HG03103 (cell line): ENCODE measurements around the gene TMEM107.
A peak's percentile ranks its signal among the peaks of the same experiment; 100 is the strongest.

Source experiments
- ATAC-seq: cut with Tn5 transposase; IDR thresholded peaks from one replicate; pipeline ENCODE4 v1.9.1; 2021; ENCODE audit warnings: low read depth; ENCODE audit not compliant: unreplicated experiment

TMEM107 gene

DNA sequence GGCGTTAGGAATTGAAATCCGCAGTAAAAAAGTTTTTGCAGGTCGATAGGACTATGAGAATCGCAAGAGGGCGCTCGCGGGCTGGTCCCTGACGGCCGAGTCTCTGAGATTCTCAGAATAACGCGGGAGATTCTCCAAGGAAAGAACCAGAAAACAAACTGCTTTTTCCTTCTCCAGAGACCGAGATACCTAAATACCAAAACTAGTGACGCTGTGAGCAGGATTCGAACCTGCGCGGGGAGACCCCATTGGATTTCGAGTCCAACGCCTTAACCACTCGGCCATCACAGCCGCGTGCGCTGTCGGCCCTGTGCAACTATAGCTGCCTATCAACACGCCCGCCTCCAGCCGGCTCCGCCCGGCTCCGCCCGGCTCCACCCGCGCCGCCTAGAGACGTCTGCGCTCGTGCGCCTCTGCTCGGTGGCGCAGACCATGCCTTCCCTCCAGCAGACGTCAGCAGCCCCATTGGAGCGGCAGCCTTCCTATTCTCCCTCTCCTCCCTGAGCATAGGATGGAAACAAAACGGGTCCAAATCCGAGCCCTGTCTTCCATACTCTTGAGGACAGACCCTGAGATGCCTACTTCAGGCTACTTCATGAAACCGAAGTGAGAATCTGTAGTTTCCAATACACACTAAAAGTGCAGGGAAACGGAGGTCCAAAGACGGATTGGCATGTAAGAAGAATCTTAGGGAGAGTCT lies 37.4 kb downstream of the TMEM107 start:
- ATAC-seq: peak; percentile 88

DNA sequence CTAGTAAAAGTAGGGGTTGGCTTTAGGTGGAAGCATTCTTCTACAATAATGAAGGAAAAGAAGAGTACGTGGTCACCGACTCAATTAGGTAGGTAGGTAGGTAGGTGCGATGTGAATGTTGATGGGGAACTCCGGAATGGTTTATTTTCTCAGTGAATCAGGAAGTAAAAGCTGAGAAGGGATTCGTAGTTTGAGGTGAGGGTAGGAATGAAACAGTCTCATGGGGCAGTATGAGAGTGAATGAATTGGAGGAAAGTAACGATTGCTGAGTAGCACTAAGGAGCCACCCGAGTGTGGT lies 37.9 kb downstream of the TMEM107 start:
- no peak for ATAC-seq

- no peak for ATAC-seq
Observed at GRCh38 chr17:8137645-8138373, 38.4 kb downstream of the TMEM107 start.

- ATAC-seq: no peak
Observed at GRCh38 chr17:8133941-8134340, 42.2 kb downstream of the TMEM107 start.

DNA sequence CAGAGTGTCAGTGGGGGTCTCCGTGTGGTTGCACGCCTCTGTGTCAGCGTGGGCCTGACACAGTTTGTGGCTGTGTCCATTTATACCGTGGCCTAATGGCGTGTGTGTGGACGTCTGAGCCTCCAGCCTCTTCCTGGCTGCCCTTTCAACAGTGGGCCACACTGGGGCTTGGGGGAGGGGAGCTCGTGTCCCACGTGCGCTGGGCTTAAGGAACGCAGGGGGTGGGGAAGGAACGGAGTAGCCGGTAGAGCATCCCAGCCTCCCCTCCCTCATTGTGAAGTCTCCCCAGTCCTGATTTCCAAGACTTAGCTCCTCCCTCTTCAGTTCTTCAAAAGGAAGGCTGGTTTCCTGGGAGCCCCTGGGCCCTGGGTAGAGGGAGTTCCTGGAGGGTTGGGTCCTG lies 42.8 kb downstream of the TMEM107 start:
- no peak for ATAC-seq

GRCh38 chr17:8131844-8132441 lies 44.2 kb downstream of the TMEM107 start:
- no peak for ATAC-seq

DNA sequence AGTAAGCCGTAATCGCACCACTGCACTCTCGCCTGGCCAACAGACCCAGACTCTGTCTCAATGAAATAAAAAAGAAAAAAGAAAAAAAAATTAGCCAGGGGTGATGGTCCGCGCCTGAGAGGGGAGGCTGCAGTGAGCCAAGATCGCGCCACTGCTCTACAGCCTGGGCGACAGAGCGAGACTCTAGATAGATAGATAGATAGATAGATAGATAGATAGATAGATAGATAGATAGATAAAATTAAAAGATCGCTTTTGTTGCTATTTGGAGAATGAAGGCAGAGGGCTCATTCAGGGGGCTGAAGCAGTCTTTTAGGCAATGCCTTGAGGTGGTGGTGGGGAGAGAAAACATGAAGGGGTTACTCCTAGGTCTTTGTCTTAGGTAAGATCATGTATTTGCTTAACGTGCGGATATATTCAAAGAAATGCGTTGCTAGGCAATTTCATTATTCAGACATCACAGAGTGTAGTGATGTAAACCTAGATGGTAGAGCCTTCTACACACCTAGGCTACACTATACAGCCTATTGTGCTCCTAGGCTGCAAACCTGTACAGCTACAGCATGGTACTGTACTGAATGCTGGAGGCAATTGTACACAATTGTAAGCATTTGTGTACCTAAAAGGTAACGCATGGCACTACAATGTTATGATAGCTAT lies 47.9 kb downstream of the TMEM107 start:
- no peak for ATAC-seq

DNA sequence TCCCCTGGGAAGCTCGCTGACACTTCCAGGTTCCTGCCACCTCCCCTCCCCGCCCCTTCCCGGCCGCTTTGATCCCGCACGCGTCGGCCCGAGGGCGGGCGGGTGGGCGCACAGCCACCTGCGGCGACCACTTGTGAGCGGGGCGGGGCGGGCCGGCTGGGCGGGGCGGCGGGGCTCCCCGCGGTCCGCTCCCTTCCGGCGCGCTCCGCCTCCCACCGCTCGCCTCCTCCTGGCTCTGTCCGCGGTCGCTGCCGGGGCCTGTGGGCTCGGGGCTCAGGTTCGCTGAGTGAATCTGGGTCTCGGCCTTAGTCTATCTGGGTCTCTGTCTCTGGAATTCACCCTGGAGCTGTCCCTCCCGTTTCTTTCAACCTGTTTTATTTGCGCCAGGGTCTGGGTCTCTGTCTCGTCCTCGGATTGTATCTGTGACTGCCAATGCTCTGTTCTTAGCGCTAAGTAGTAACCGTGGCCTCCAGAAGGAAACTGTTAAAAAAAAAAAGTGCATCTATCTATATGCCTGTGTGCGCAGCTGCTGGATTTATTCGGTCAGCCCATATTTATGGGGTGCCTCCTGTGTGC lies 49.6 kb downstream of the TMEM107 start:
- no peak for ATAC-seq

GRCh38 chr17:8125947-8126490 lies 50.2 kb downstream of the TMEM107 start:
- ATAC-seq: no peak

DNA sequence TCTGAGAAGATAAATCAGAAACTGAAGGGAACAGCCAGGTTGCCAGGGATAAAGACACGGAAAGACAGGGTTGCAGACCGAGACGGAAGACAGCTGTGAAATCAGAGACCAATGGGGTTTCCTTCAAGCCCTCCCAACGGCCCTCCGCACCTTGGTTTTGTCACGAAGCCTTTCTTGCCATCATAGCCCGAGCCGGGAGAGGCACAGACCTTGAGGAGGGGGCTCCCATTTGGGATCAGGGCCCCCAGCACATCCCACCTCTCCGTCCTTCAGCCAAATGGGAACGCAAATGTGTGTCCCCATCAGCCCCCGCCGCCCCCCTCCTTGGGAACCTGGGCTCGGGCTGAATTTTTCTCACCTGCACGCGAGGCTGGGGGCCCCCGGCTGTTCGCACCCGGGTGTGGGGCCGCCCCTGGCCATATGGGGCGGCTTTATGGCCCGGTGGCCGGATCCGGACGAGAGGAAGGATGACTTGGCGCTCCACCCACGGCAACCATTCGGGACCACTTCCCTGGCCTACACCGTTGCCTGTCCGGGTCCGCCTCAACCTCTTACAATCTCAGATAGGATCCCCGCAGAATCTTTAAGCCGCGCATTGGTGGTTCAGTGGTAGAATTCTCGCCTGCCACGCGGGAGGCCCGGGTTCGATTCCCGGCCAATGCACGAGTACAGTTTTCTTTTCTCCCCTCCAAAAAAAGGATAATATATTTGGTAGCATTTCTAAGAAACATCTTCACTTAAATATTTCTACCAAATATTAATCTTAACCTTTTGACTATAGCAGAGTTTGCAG lies 50.8 kb downstream of the TMEM107 start:
- ATAC-seq: no peak

- no peak for ATAC-seq
Observed at GRCh38 chr17:8124350-8125153, 51.6 kb downstream of the TMEM107 start.

- no peak for ATAC-seq
Observed at GRCh38 chr17:8123695-8124349, 52.4 kb downstream of the TMEM107 start, which contains the start of gene HES7. TSS of gene HES7 (minus strand) at chr17:8124106. CDS start at chr17:8124084, 22 bp downstream.

- no peak for ATAC-seq
Observed at GRCh38 chr17:8122924-8123694, 53.1 kb downstream of the TMEM107 start.
